H9 (cell line): ENCODE data around the gene SBF1. TPM values are rescaled to one million over a fixed set of nuclear protein-coding genes. Genes with fewer than 3 reads are reported as not detected.

Source experiments
- DNase-seq: peaks from one replicate; pipeline ENCODE4 v3.0.0-alpha.2; 2017
- H2AFZ ChIP-seq: one replicate; pipeline ENCODE4 v1.6.1; 2013; ENCODE audit warnings: mild to moderate bottlenecking, low read length, control low read depth, moderate library complexity
- H2AK5ac ChIP-seq: 2 replicates; pipeline ENCODE4 v1.6.1; 2013; ENCODE audit warnings: low read length, control low read depth, mixed read lengths; ENCODE audit not compliant: insufficient read length
- H2BK120ac ChIP-seq: one replicate; pipeline ENCODE4 v1.6.1; 2013; ENCODE audit warnings: low read depth, mild to moderate bottlenecking, low read length, control low read depth, inconsistent platforms; ENCODE audit not compliant: poor library complexity, severe bottlenecking
- H2BK12ac ChIP-seq: 2 replicates; pipeline ENCODE4 v1.6.1; 2013; ENCODE audit warnings: low read length, control low read depth, mixed read lengths, low read depth; ENCODE audit not compliant: insufficient read length
- H2BK15ac ChIP-seq: 2 replicates; pipeline ENCODE4 v1.6.1; 2013; ENCODE audit warnings: low read depth, low read length, control low read depth
- H2BK20ac ChIP-seq: one replicate; pipeline ENCODE4 v1.6.1; 2013; ENCODE audit warnings: low read depth, mild to moderate bottlenecking, low read length, control low read depth, inconsistent platforms; ENCODE audit not compliant: poor library complexity, severe bottlenecking
- H2BK5ac ChIP-seq: 2 replicates; pipeline ENCODE4 v1.6.1; 2013; ENCODE audit warnings: low read length, control low read depth, mixed read lengths; ENCODE audit not compliant: insufficient read length
- H3K14ac ChIP-seq: 2 replicates; pipeline ENCODE4 v1.6.1; 2013; ENCODE audit warnings: low read length, control low read depth; ENCODE audit not compliant: insufficient read depth
- H3K18ac ChIP-seq: 2 replicates; pipeline ENCODE4 v1.6.1; 2013; ENCODE audit warnings: low read depth, mild to moderate bottlenecking, mixed read lengths, low read length, control low read depth; ENCODE audit not compliant: insufficient read length
- H3K23ac ChIP-seq: 2 replicates; pipeline ENCODE4 v1.6.1; 2013; ENCODE audit warnings: low read length, control low read depth, mixed read lengths, low read depth; ENCODE audit not compliant: insufficient read length
- H3K23me2 ChIP-seq: 2 replicates; pipeline ENCODE4 v1.6.1; 2013; ENCODE audit warnings: low read depth, mild to moderate bottlenecking, mixed read lengths, low read length, control low read depth; ENCODE audit not compliant: insufficient read length, poor library complexity, severe bottlenecking
- H3K27ac ChIP-seq: 2 replicates; pipeline ENCODE4 v1.5.1; 2013; ENCODE audit warnings: low read length, control low read depth, mixed read lengths, low read depth; ENCODE audit not compliant: insufficient read length
- H3K27me3 ChIP-seq: 2 replicates; pipeline ENCODE4 v1.6.1; 2013; ENCODE audit warnings: low read length, control low read depth, inconsistent platforms; ENCODE audit not compliant: insufficient read depth
- H3K4ac ChIP-seq: 2 replicates; pipeline ENCODE4 v1.6.1; 2013; ENCODE audit warnings: low read depth, mild to moderate bottlenecking, control low read depth, inconsistent platforms, low read length, moderate library complexity
- H3K4me1 ChIP-seq: 2 replicates; pipeline ENCODE4 v1.6.1; 2013; ENCODE audit warnings: low read length, control low read depth, inconsistent platforms; ENCODE audit not compliant: insufficient read depth
- H3K4me2 ChIP-seq: 2 replicates; pipeline ENCODE4 v1.6.1; 2013; ENCODE audit warnings: low read length, control low read depth, mixed read lengths; ENCODE audit not compliant: insufficient read length, insufficient read depth
- H3K56ac ChIP-seq: 2 replicates; pipeline ENCODE4 v1.6.1; 2013; ENCODE audit warnings: low read depth, mild to moderate bottlenecking, mixed read lengths, low read length, control low read depth; ENCODE audit not compliant: insufficient read length
- H3K79me1 ChIP-seq: 2 replicates; pipeline ENCODE4 v1.6.1; 2013; ENCODE audit warnings: low read depth, mild to moderate bottlenecking, moderate library complexity, low read length, control low read depth, inconsistent platforms; ENCODE audit not compliant: insufficient read depth, poor library complexity, severe bottlenecking
- H3K79me2 ChIP-seq: 2 replicates; pipeline ENCODE4 v1.6.1; 2013; ENCODE audit warnings: low read length, control low read depth, inconsistent platforms; ENCODE audit not compliant: insufficient read depth
- H3K9ac ChIP-seq: 2 replicates; pipeline ENCODE4 v1.6.1; 2013; ENCODE audit warnings: low read length, control low read depth, mixed read lengths; ENCODE audit not compliant: insufficient read length; ENCODE audit errors: extremely low read depth
- H3K9me3 ChIP-seq: one replicate; pipeline ENCODE4 v1.6.1; 2013; ENCODE audit warnings: low read depth, low read length, inconsistent platforms; ENCODE audit not compliant: control insufficient read depth
- H3T11ph ChIP-seq: one replicate; pipeline ENCODE4 v1.6.1; 2013; ENCODE audit warnings: mild to moderate bottlenecking, low read length, control low read depth, inconsistent platforms
- H4K20me1 ChIP-seq: one replicate; pipeline ENCODE4 v1.6.1; 2013; ENCODE audit not compliant: control insufficient read depth, insufficient read length, insufficient read depth
- H4K5ac ChIP-seq: 2 replicates; pipeline ENCODE4 v1.6.1; 2013; ENCODE audit warnings: low read depth, mild to moderate bottlenecking, mixed read lengths, low read length, control low read depth; ENCODE audit not compliant: insufficient read length
- H4K8ac ChIP-seq: replicated peaks from 2 replicates; pipeline ENCODE4 v1.6.1; 2013; ENCODE audit warnings: low read length, control low read depth, mixed read lengths, low read depth; ENCODE audit not compliant: insufficient read length
- H4K91ac ChIP-seq: 2 replicates; pipeline ENCODE4 v1.6.1; 2013; ENCODE audit warnings: low read depth, mild to moderate bottlenecking, moderate library complexity, mixed read lengths, low read length, control low read depth; ENCODE audit not compliant: insufficient read length
- H3K27ac Mint-ChIP-seq, 3 experiments: 2 replicates in 2 of 3; 3 replicates in 1 of 3; pipeline ENCODE4 v1.8.0; 2020 to 2021; ENCODE audit warnings: mixed read lengths in 3 of 3, mild to moderate bottlenecking in 1 of 3, moderate library complexity in 1 of 3
- H3K27me3 Mint-ChIP-seq: 2 replicates; pipeline ENCODE4 v1.8.0; 2021; ENCODE audit warnings: low read depth, mild to moderate bottlenecking, moderate library complexity, mixed read lengths
- H3K36me3 Mint-ChIP-seq, 3 experiments: 2 replicates in 2 of 3; 3 replicates in 1 of 3; pipeline ENCODE4 v1.8.0; 2020 to 2021; ENCODE audit warnings: low read depth in 3 of 3, mixed read lengths in 3 of 3; ENCODE audit not compliant: insufficient read depth in 1 of 3
- H3K4me1 Mint-ChIP-seq, 2 experiments: 2 replicates each; pipeline ENCODE4 v1.8.0; 2020; ENCODE audit warnings: mixed read lengths in 2 of 2
- H3K4me3 Mint-ChIP-seq, 2 experiments: 2 replicates in 1 of 2; 3 replicates in 1 of 2; pipeline ENCODE4 v1.8.0; 2020 to 2021; ENCODE audit warnings: mild to moderate bottlenecking in 2 of 2, mixed read lengths in 2 of 2, moderate library complexity in 1 of 2
- H3K9me3 Mint-ChIP-seq, 2 experiments: 2 replicates in 1 of 2; 3 replicates in 1 of 2; pipeline ENCODE4 v1.8.0; 2020; ENCODE audit warnings: mild to moderate bottlenecking in 2 of 2, mixed read lengths in 2 of 2, moderate library complexity in 1 of 2
- WGBS: extraction: QIAGEN DNeasy Blood & Tissue Kit; methylation state at CpG from one replicate; pipeline ENCODE4 v1.1.7; 2013; ENCODE audit warnings: missing lambda C conversion rate, low lambda C conversion rate, mixed read lengths; ENCODE audit not compliant: insufficient read length; ENCODE audit errors: extremely low coverage; 5-methylcytosine and 5-hydroxymethylcytosine counted together
- total RNA-seq: library from RNA; stranded (reverse); gene quantifications from 2 replicates; pipeline ENCODE4 v1.2.1, GENCODE V29; 2021
- TF ChIP-seq, protein P1 (sequence below): fragments of 200-600 bp; sonication (generic); conservative IDR thresholded peaks from 3 replicates; pipeline ENCODE4 v1.8.0; 2021; ENCODE audit warnings: antibody characterized with exemption, mild to moderate bottlenecking

The SBF1 gene
- total RNA-seq, 1 experiment from 2014 or later: 69.8 TPM

DNA sequence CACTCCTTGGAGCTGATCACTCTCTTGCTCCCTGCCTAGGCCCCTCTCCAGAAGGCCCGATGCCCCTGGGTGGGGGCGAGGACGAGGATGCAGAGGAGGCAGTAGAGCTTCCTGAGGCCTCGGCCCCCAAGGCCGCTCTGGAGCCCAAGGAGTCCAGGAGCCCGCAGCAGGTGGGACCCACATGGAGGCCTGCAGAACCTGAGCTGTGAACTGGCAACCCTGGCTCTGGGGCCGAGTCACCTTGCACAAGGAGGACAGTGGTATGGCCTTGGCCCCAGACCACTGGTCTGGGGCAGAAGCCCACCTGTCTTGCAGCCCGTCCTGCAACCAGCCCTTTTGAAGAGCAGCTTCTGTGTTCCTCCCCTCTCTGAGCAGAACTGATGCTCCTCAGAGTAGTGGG, 44.3 kb upstream of the SBF1 start:
- H3K4me2 ChIP-seq: no peak overlapping the region
- H3K27me3 ChIP-seq: no peaks in the 10 kb centered on the region
- no peak overlapping the region for H3T11ph ChIP-seq
- H2BK120ac ChIP-seq: no peak overlapping the region
- no peak overlapping the region for H4K91ac ChIP-seq
- no peaks in the 10 kb centered on the region for H3K27me3 Mint-ChIP-seq
- no peaks in the 10 kb centered on the region for H3K23me2 ChIP-seq
- WGBS: no CpG with 5 or more reads among the region's 8 CpGs
- H3K18ac ChIP-seq: no peak overlapping the region
- no peak overlapping the region for H2BK15ac ChIP-seq
- peaks cover 3% of the 10 kb centered on the region for H4K20me1 ChIP-seq
- no peak overlapping the region for H3K56ac ChIP-seq
- H3K36me3 Mint-ChIP-seq: peaks cover 7 to 65% (median 46%) of the 10 kb centered on the region in 3 experiments
- no peak overlapping the region for H3K27ac Mint-ChIP-seq
- no peaks in the 10 kb centered on the region for H3K79me1 ChIP-seq
- H3K79me2 ChIP-seq: 0 out of 2 replicates have a peak, but pooled peaks cover 2% of the 10 kb centered on the region
- no peak overlapping the region for H2AFZ ChIP-seq
- no peaks in the 10 kb centered on the region for H3K9me3 ChIP-seq
- H3K14ac ChIP-seq: no peak overlapping the region
- no peak overlapping the region for H2BK5ac ChIP-seq
- H3K4me1 ChIP-seq: no peaks in the 10 kb centered on the region
- no peak for DNase-seq
- no peak overlapping the region for H2BK12ac ChIP-seq
- H3K4me1 Mint-ChIP-seq: no peaks in the 10 kb centered on the region
- no peak overlapping the region for H2AK5ac ChIP-seq
- H3K9ac ChIP-seq: no peak overlapping the region
- H3K27ac ChIP-seq: no peak overlapping the region
- no peak overlapping the region for H3K4ac ChIP-seq
- no peaks in the 10 kb centered on the region for H3K9me3 Mint-ChIP-seq
- H4K5ac ChIP-seq: no peak overlapping the region
- TF ChIP-seq, protein P1, sequence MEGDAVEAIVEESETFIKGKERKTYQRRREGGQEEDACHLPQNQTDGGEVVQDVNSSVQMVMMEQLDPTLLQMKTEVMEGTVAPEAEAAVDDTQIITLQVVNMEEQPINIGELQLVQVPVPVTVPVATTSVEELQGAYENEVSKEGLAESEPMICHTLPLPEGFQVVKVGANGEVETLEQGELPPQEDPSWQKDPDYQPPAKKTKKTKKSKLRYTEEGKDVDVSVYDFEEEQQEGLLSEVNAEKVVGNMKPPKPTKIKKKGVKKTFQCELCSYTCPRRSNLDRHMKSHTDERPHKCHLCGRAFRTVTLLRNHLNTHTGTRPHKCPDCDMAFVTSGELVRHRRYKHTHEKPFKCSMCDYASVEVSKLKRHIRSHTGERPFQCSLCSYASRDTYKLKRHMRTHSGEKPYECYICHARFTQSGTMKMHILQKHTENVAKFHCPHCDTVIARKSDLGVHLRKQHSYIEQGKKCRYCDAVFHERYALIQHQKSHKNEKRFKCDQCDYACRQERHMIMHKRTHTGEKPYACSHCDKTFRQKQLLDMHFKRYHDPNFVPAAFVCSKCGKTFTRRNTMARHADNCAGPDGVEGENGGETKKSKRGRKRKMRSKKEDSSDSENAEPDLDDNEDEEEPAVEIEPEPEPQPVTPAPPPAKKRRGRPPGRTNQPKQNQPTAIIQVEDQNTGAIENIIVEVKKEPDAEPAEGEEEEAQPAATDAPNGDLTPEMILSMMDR: no peak
- H3K4me3 Mint-ChIP-seq: no peak overlapping the region
- H4K8ac ChIP-seq: no peak overlapping the region
- no peak overlapping the region for H3K23ac ChIP-seq
- no peak overlapping the region for H2BK20ac ChIP-seq
